ENCODE results near the gene STARD13.

- TF ChIP-seq CTCF (IDR thresholded peaks at IDR 0.05): no peak
- no peak for TF ChIP-seq POLR2A (IDR thresholded peaks at IDR 0.05)
Measured at GRCh38 chr13:33115274-33115673, 170.3 kb downstream of the STARD13 start.
